Activated CD4-positive, alpha-beta T cell treated with anti-CD3 and anti-CD28 coated beads, Interleukin-2, amount 50 U/mL, for 48 hours (primary cell): Measurements from ENCODE around the gene ZMYM1.
"Not testable (repeated sequence)": the region's sequence is repeated elsewhere in the genome, so short reads cannot be mapped to it uniquely, and the experiment has no call there.

Experiments used
- DNase-seq, 2 experiments: peaks; one replicate each; pipeline ENCODE4 v3.0.0-alpha.2; 2020

The ZMYM1 gene

GRCh38 chr1:35080171-35080854 is 1.1 kb downstream of the ZMYM1 start:
- DNase-seq: no peak

DNA sequence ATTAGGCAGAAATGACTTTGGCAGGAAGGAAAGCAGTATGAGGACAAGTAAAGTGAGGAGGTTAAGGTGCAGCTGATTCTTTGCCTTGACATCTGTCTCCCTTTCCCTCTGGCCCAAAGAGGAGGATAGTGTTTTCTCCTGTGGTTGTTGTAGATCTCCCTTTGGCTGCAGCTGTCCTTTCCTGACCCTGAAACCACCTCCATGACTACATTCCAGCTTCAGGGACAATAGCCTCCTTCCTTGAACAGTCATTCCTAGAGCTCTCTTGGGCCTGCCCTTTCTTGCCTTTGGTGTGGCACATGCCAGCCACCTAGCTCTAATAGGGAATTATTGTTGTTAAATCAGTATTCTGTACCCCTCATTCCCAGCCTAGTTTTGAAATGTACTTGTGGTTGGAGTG is 6.2 kb downstream of the ZMYM1 start:
- no peak for DNase-seq

DNA sequence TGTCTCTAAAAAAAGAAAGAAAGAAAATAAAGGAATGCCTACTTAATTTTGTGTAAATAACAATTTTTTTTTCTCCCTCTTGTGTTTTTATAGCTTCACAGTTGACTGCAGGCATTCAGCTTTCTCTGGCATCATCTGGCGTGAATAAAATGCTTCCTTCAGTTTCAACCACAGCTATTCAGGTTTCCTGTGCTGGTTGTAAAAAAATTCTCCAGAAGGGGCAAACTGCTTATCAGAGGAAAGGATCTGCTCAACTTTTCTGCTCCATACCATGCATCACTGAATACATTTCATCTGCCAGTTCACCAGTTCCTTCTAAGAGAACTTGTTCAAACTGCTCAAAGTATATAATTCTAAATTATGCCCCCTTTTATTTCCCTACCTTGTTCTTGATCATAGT is 18.0 kb downstream of the ZMYM1 start:
- DNase-seq: no peak

- DNase-seq: no peak
These were observed 31.9 kb downstream of the ZMYM1 start for GRCh38 chr1:35111106-35111505.

DNA sequence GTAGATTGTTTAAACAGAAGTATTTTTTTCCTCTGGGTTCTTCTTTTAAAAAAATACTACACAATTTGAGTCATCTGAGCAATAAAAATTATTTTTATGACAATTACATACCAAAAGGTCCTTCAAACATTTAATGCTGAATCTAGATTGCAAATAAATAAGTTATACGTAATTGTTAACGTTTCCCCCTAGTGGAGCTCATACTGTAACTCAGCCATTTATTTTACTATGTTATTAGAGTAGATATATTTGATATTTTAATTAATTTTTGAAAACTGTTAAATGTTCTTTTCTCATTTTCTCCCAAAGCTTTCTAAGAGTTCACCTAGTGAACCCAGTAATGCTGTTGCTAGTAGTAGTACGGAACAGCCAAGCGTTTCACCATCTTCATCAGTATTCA is 33.5 kb downstream of the ZMYM1 start:
- no peak for DNase-seq

DNA sequence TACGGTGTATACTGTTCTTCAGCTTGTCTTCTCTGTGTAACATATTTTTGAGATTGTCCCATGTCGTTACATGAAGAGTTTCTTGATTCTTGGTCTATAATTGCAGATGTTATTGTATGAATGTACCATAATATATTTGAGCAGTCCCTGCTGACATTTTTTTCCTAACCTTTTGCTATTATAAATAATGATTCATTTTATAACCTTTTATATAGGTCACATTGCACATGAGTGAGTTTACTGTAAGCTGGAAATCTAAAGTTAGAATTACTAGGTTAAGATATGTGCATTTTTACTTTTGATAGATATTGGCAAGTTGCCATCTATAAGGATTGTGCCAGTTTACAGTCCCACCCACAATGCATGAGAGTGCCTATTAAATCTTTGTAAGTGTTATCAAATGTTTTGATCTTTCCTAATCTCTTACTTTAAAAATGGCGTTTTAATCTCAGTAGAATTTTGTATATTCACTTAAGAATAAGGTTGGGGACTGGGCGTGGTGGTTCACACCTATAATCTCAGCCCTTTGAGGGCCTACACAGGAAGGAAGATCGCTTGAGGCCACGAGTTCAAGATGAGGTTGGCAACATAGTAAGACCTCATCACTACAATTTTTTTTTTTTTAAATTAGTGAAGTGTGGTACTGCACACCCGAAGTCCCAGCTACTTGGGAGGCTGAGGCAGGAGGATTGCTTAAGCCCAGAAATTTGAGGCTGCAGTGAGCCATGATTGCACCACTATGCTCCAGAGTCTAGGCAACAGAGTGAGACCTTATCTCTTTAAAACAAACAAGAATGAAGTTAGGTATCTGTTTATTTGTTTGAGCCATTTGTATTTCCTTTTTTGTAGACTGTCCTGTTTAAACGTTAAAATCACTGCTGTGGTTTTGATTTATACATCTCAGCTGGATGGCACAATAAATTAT is 36.5 kb downstream of the ZMYM1 start:
- no peak for DNase-seq

- DNase-seq: peak in 1 of 2 experiments; percentile 10
These were observed 41.4 kb downstream of the ZMYM1 start for GRCh38 chr1:35120458-35121133.

DNA sequence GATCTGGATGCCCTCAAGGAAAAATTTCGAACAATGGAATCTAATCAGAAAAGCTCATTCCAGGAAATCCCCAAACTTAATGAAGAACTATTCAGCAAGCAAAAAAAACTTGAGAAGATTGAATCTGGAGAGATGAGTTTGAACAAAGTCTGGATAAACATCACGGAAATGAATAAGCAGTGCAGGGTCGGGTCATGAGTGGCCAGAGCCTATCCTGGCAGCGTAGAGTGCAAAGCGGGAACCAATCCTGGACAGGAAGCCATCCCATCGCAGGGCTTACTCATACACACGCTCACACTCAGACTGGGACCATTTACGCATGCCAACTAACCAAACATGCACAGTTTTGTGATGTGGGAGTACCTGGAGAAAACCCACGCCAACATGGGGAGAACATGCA is 43.1 kb downstream of the ZMYM1 start:
- DNase-seq: no peak

GRCh38 chr1:35126546-35126945 is 47.4 kb downstream of the ZMYM1 start:
- DNase-seq: no peak

GRCh38 chr1:35129080-35129479 is 49.9 kb downstream of the ZMYM1 start:
- no peak for DNase-seq

DNA sequence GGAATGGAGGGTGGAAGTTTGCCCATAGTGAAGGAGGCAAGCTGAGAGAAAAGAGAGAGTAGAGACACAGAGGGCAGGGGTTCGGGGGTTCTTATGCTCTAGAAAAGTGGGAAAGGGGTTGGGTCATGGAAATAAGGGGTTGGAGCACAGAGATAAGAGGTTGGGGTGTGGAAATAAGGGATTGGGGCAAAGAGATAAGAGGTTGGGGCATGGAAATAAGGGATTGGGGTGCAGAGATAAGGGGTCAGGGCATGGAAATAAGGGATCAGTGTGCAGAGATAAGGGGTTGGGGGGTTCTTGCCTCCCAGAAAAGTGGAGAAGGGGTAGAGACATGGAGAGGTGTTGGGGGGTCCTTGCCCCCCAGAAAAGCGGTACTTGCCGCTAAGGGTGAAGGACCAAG is 57.6 kb downstream of the ZMYM1 start:
- DNase-seq: no peak

DNA sequence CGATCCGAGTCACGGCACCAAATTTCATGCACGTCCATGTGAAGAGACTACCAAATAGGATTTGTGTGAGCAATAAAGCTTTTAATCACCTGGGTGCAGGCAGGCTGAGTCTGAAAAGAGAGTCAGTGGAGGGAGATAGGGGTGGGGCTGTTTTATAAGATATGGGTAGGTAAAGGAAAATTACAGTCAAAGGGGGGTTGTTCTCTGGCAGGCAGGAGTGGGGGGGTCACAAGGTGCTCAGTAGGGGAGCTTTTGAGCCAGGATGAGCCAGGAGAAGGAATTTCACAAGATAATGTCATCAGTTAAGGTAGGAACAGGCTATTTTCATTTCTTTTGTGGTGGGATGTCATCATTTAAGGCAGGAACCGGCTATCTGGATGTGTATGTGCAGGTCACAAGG is 58.4 kb downstream of the ZMYM1 start:
- DNase-seq: not testable (repeated sequence)

GRCh38 chr1:35142294-35142693 is 63.1 kb downstream of the ZMYM1 start:
- DNase-seq: not testable (repeated sequence)

DNA sequence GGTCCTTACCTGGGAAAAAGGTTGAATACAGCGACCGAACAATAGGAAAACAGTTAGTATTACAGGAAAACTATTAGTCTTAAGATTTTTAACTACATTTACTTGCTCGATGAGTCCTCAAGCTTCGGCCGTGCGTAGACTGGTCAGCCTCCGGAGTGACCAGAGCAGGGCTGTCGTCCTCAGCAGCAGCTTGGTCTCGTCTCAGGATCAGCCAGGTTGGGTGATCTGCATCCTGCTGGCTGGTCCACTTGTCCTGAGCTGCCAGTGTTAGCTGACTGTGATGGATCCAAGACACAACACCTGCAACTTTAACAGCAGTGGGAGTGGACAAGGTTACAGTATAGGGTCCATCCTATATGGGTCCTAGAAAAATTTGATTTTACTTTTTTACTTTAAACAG is 63.5 kb downstream of the ZMYM1 start:
- DNase-seq: not testable (repeated sequence)

DNA sequence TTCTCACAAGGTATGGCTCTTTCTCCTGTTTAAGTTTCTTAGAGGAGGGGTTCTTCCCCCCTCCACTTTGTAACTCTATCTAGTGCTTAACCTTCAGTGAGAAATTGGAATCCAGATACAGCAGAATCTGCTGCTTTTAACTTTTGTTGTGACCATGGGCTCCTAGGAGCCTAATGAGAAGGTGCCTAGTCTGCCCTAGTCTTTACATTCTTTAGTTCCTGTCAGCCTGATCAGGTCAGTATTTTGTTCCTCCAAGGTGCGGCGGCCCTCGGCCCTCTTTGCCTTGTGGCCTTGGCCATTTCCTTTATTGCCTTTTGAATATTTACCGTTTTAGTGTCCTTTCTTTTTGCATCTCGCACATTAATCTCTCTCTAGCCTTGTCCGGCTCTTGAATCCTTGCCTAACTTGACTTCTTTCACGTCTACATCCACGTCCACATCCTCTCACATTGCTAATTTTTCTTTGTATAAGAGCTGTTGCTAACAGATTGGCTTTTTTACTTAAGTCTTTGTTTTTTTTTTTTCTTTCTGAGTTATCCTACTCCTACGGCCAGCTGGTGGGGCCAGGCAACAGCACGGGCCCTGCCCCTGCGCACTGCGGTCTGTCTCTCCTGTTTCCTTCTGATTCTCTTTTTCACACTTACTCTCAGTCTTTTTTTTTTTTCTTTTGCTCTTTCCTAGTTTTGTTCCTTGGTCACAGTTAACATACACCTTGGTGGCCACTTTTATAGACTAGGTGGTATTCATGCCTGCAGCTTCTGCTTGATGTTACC is 64.7 kb downstream of the ZMYM1 start:
- DNase-seq: no peak

DNA sequence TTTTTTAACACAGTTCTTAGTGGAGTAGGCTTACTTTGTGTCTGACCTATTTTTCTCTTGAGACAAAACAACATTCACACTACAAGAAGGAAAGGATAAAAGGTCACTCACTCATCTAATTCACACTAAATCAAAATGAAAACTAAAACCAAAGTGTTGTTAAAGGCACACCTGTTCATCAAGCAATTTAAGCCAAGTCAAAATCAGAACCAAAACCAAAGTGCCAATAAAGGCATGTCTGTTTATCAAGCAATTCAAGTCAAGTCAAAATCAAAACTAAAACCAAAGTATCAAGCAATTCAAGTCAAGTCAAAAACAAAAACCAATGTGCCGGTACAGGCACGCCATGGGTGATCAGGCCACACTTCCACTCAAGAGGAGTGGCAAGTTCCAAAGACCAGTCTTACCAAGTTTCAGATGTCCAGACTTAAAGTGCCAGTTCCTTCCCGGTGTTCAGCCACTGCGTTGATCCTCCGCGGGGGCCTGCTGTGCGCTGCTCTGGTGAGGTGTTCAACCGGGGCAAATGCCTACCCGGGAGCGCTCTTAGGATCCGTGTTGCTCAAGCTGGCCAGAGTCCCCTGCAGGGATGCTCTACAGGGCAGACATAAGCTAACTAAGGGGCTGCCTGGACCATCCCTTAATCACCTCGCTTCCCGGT is 66.8 kb downstream of the ZMYM1 start:
- DNase-seq: not testable (repeated sequence)

GRCh38 chr1:35151220-35151619 is 72.0 kb downstream of the ZMYM1 start:
- DNase-seq: no peak

- no peak for DNase-seq
These were observed 85.7 kb downstream of the ZMYM1 start for GRCh38 chr1:35164893-35165292.
